ENCODE measurements around the gene CD163L1. TPM values are rescaled to one million over a fixed set of nuclear protein-coding genes. Genes with fewer than 3 reads are reported as not detected.

CD163L1 gene
- total RNA-seq, 1 donor from 2014 or later, result 2.5 TPM

DNA sequence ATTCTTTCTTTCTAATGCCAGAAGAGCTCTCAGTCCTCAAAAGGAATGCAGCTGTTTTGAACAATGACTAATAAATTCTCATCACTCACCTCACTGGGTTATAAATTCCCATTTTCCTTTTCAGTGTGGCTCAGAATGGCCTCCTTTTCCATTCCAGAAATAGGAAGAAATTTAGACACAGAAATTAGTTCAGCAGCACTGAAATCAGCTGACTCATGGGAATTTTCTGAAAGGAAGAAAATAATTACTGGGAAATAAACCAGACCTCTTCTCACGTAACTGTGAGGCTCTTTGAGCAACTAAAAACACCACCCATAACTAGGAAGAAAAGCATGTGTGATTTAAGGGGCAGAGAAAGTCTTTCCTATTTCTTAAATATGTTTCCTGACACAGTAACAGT lies 35.8 kb upstream of the CD163L1 start:
- no peak for DNase-seq
- no peak overlapping the region for H3K27ac ChIP-seq (replicated peaks)
- intact Hi-C loops (cut with micrococcal nuclease), result no loop called here
- no peaks in the 10 kb centered on the region for H3K36me3 ChIP-seq
- H3K27me3 ChIP-seq (ENCODE audit: low read depth), result peaks cover 4% of the 10 kb centered on the region
- no peaks in the 10 kb centered on the region for H3K4me1 ChIP-seq
- no peak overlapping the region for H3K4me3 ChIP-seq
- peaks cover 6% of the 10 kb centered on the region for H3K9me3 ChIP-seq (replicated peaks)
- TF ChIP-seq CTCF (IDR thresholded peaks at IDR 0.05; ENCODE audit: borderline replicate concordance), result no peak

DNA sequence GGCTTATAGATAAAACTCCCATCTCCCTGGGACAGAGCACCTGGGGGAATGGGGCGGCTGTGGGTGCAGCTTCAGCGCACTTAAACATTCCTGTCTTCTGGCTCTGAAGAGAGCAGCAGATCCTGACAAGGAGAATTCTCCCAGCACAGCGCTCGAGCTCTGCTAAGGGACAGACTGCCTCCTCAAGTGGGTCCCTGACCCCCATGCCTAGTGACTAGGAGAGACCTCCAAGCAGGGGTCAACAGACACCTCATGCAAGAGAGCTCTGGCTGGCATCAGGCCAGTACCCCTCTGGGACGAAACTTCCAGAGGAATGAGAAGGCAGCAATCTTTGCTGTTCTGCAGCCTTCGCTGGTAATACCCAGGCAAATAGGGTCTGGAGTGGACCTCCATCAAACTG lies 28.1 kb upstream of the CD163L1 start:
- no peak for DNase-seq
- Histone ChIP-seq H3K27ac (replicated peaks) (no peak overlapping the region), H3K9me3 (replicated peaks) (peaks cover 30% of the 10 kb centered on the region), H3K4me1 (no peaks in the 10 kb centered on the region), H3K27me3 (ENCODE audit: low read depth) (peaks cover 4% of the 10 kb centered on the region), H3K4me3 (no peak overlapping the region), H3K36me3 (no peaks in the 10 kb centered on the region)
- no peak for TF ChIP-seq CTCF (IDR thresholded peaks at IDR 0.05; ENCODE audit: borderline replicate concordance)
- intact Hi-C loops (cut with micrococcal nuclease), result no loop called here

- intact Hi-C loops (cut with micrococcal nuclease), result loop anchor here (10.0 kb wide), 2 partner anchors 174 to 236 kb away; no protein-coding TSS in a partner anchor
Measured at GRCh38 chr12:7460375-7461259, 16.7 kb upstream of the CD163L1 start.

GRCh38 chr12:7459973-7460372 lies 16.0 kb upstream of the CD163L1 start:
- no peak overlapping the region for H3K27ac ChIP-seq (replicated peaks)
- intact Hi-C loops (cut with micrococcal nuclease), result loop anchor here (10.0 kb wide), 2 partner anchors 175 to 235 kb away; no protein-coding TSS in a partner anchor
- no peaks in the 10 kb centered on the region for H3K9me3 ChIP-seq (replicated peaks)
- no peaks in the 10 kb centered on the region for H3K36me3 ChIP-seq
- peaks cover 8% of the 10 kb centered on the region for H3K27me3 ChIP-seq (ENCODE audit: low read depth)
- no peak overlapping the region for H3K4me3 ChIP-seq
- no peaks in the 10 kb centered on the region for H3K4me1 ChIP-seq
- DNase-seq, result no peak
- TF ChIP-seq CTCF (IDR thresholded peaks at IDR 0.05; ENCODE audit: borderline replicate concordance), result no peak

More at GRCh38 chr12:7460375-7461259, 16.7 kb upstream of the CD163L1 start:
- peak; percentile 85 for TF ChIP-seq CTCF (IDR thresholded peaks at IDR 0.05; ENCODE audit: borderline replicate concordance)
- no peaks in the 10 kb centered on the region for H3K4me1 ChIP-seq
- DNase-seq, result peak; percentile 29
- no peak overlapping the region for H3K27ac ChIP-seq (replicated peaks)
- peaks cover 13% of the 10 kb centered on the region for H3K27me3 ChIP-seq (ENCODE audit: low read depth)
- no peak overlapping the region for H3K4me3 ChIP-seq
- H3K9me3 ChIP-seq (replicated peaks), result no peaks in the 10 kb centered on the region
- H3K36me3 ChIP-seq, result no peaks in the 10 kb centered on the region

DNA sequence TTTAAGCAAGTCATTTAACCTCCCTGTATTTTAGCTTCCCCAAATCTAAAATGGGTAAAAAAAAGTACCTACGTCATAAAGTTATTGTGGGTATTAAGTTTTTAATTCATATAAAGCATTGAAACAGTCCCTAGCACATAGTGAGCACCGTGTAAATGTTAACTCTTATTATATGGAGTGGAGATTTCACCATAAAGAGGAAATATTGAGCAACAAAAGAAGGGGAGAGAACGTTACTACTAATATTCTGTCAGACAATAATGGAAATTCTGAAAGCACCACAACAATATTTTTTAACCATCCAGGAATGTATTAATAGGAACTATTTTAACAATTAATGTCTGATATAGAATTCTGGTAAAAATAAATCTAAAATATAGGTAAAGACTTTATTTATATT lies 7.8 kb upstream of the CD163L1 start:
- H3K36me3 ChIP-seq, result no peaks in the 10 kb centered on the region
- intact Hi-C loops (cut with micrococcal nuclease), result no loop called here
- no peak overlapping the region for H3K27ac ChIP-seq (replicated peaks)
- no peak for DNase-seq
- no peak for TF ChIP-seq CTCF (IDR thresholded peaks at IDR 0.05; ENCODE audit: borderline replicate concordance)
- H3K4me3 ChIP-seq, result no peak overlapping the region
- peaks cover 7% of the 10 kb centered on the region for H3K27me3 ChIP-seq (ENCODE audit: low read depth)
- H3K4me1 ChIP-seq, result no peaks in the 10 kb centered on the region
- H3K9me3 ChIP-seq (replicated peaks), result peaks cover 16% of the 10 kb centered on the region

Data from left ventricle myocardium inferior (tissue), 1 donor.